ENCODE results near the gene SDK2.

DNA sequence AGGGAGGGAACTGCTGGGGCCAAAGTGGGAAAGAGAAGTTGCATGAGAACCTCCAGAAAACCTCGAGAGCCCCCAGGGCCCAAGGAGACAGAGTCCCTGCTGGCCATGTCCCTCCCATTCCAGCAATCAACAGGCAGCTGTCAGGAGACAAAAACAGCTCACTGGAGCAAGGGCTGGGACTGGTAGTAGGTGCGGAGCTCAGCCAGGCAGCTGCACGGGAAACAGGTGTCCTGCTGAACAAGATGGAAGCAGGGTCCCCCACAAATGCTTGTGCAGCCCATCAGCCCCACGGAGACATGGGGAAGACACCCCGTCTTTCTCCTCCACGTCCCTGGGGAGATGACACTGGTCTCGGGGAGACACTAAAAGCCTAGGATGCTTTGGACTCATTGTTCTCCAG is 34.5 kb downstream of the SDK2 start:
- TF ChIP-seq POLR2A (IDR thresholded peaks at IDR 0.05) = no peak
- no peak for TF ChIP-seq CTCF (IDR thresholded peaks at IDR 0.05)

Measured in right lobe of liver (tissue), 4 donors.